Subcutaneous abdominal adipose tissue (tissue), 5 donors: Measurements from ENCODE around the gene RMND1.
"Not testable (repeated sequence)": the region's sequence is repeated elsewhere in the genome, so short reads cannot be mapped to it uniquely, and the experiment has no call there.

Experiments used
- H3K27ac ChIP-seq: one replicate; pipeline ENCODE4 v1.7.0; 2013; ENCODE audit warnings: low read depth, mild to moderate bottlenecking, inconsistent platforms, low read length, moderate library complexity
- H3K27me3 ChIP-seq, 5 donors: one replicate each; pipeline ENCODE4 v1.7.0; 2013; ENCODE audit warnings: low read length in 5 of 5, inconsistent platforms in 1 of 5; ENCODE audit not compliant: control insufficient read depth in 5 of 5, insufficient read depth in 4 of 5
- H3K36me3 ChIP-seq, 5 donors: one replicate each; pipeline ENCODE4 v1.7.0; 2013; ENCODE audit warnings: low read length in 5 of 5; ENCODE audit not compliant: control insufficient read depth in 5 of 5, insufficient read depth in 5 of 5
- H3K4me1 ChIP-seq, 5 donors: one replicate each; pipeline ENCODE4 v1.7.0; 2013; ENCODE audit warnings: low read length in 5 of 5, mild to moderate bottlenecking in 3 of 5, moderate library complexity in 1 of 5; ENCODE audit not compliant: control insufficient read depth in 5 of 5, insufficient read depth in 5 of 5
- H3K4me3 ChIP-seq, 5 donors: one replicate each; pipeline ENCODE4 v1.7.0; 2013; ENCODE audit warnings: low read length in 5 of 5, low read depth in 1 of 5
- H3K9ac ChIP-seq, 5 donors: one replicate each; pipeline ENCODE4 v1.7.0; 2013; ENCODE audit warnings: low read length in 5 of 5, mild to moderate bottlenecking in 4 of 5, moderate library complexity in 3 of 5
- H3K9me3 ChIP-seq, 5 donors: one replicate each; pipeline ENCODE4 v1.7.0; 2013; ENCODE audit warnings: low read length in 5 of 5; ENCODE audit not compliant: control insufficient read depth in 5 of 5
- donor health status: healthy.
- donor health status: healthy.
- donor health status: healthy.
- donor health status: healthy.
- donor health status: healthy.

The RMND1 gene

GRCh38 chr6:151455751-151456398, 3.9 kb upstream of the RMND1 start:
- peaks cover 13 to 35% (median 17%) of the 10 kb centered on the region in 5 donors for H3K36me3 ChIP-seq

GRCh38 chr6:151452750-151453427, 963 bp upstream of the RMND1 start:
- H3K9ac ChIP-seq: peak overlapping the region; percentile 70 to 96 (median 90)
- peaks cover 0 to 6% (median 4%) of the 10 kb centered on the region in 5 donors for H3K36me3 ChIP-seq
- peak overlapping the region; percentile 84 for H3K27ac ChIP-seq
- H3K4me1 ChIP-seq: peaks cover 3 to 31% (median 25%) of the 10 kb centered on the region in 5 donors
- H3K4me3 ChIP-seq: peak overlapping the region; percentile 65 to 92 (median 87)
- no peaks in the 10 kb centered on the region for H3K9me3 ChIP-seq
- H3K27me3 ChIP-seq: no peaks in the 10 kb centered on the region

More at GRCh38 chr6:151455751-151456398, 3.9 kb upstream of the RMND1 start:
- H3K27ac ChIP-seq, H3K27me3 ChIP-seq, H3K9ac ChIP-seq, H3K4me3 ChIP-seq, H3K9me3 ChIP-seq: not testable (repeated sequence)
- peaks cover 3 to 32% (median 25%) of the 10 kb centered on the region in 5 donors for H3K4me1 ChIP-seq

GRCh38 chr6:151451417-151451949, 443 bp downstream of the RMND1 start:
- Histone ChIP-seq H3K27ac (peak overlapping the region; percentile 90), H3K36me3 (peaks cover 0 to 3% (median 0%) of the 10 kb centered on the region in 5 donors), H3K27me3 (no peaks in the 10 kb centered on the region), H3K9me3 (no peaks in the 10 kb centered on the region), H3K4me1 (peaks cover 3 to 36% (median 26%) of the 10 kb centered on the region in 5 donors), H3K4me3 (peak overlapping the region; percentile 80 to 95 (median 92)), H3K9ac (peak overlapping the region; percentile 78 to 93 (median 88))

GRCh38 chr6:151450928-151451327, 998 bp downstream of the RMND1 start:
- H3K9ac ChIP-seq: peak overlapping the region in 2 of 5 donors; percentile 81 to 88
- peak overlapping the region; percentile 90 for H3K27ac ChIP-seq
- not testable (repeated sequence) for H3K27me3 ChIP-seq, H3K9me3 ChIP-seq, H3K36me3 ChIP-seq
- H3K4me1 ChIP-seq: peaks cover 4 to 40% (median 32%) of the 10 kb centered on the region in 5 donors
- peak overlapping the region; percentile 80 to 95 (median 92) for H3K4me3 ChIP-seq

GRCh38 chr6:151448623-151449022, 3.3 kb downstream of the RMND1 start:
- no peak overlapping the region for H3K9ac ChIP-seq
- H3K36me3 ChIP-seq: peaks cover 0 to 3% (median 2%) of the 10 kb centered on the region in 5 donors
- no peak overlapping the region for H3K27ac ChIP-seq
- no peak overlapping the region for H3K4me3 ChIP-seq
- no peaks in the 10 kb centered on the region for H3K9me3 ChIP-seq
- no peaks in the 10 kb centered on the region for H3K27me3 ChIP-seq
- peaks cover 7 to 40% (median 34%) of the 10 kb centered on the region in 5 donors for H3K4me1 ChIP-seq

GRCh38 chr6:151447237-151447636, 4.7 kb downstream of the RMND1 start:
- H3K27ac ChIP-seq: peak overlapping the region; percentile 88
- H3K9ac ChIP-seq: peak overlapping the region in 1 of 5 donors; percentile 63
- peaks cover 7 to 36% (median 26%) of the 10 kb centered on the region in 5 donors for H3K4me1 ChIP-seq
- H3K4me3 ChIP-seq: no peak overlapping the region
- H3K9me3 ChIP-seq: no peaks in the 10 kb centered on the region
- H3K27me3 ChIP-seq: no peaks in the 10 kb centered on the region
- H3K36me3 ChIP-seq: peaks cover 0 to 3% (median 2%) of the 10 kb centered on the region in 5 donors

- peaks cover 4 to 29% (median 18%) of the 10 kb centered on the region in 5 donors for H3K4me1 ChIP-seq
Measured at GRCh38 chr6:151445482-151445881, 6.4 kb downstream of the RMND1 start.

GRCh38 chr6:151443911-151444621, 7.9 kb downstream of the RMND1 start:
- Histone ChIP-seq H3K4me3 (no peak overlapping the region), H3K9ac (no peak overlapping the region), H3K27me3 (no peaks in the 10 kb centered on the region), H3K4me1 (peaks cover 4 to 29% (median 19%) of the 10 kb centered on the region in 5 donors), H3K36me3 (peaks cover 0 to 3% (median 2%) of the 10 kb centered on the region in 5 donors), H3K27ac (peak overlapping the region; percentile 51), H3K9me3 (no peaks in the 10 kb centered on the region)

More at GRCh38 chr6:151445482-151445881, 6.4 kb downstream of the RMND1 start:
- Histone ChIP-seq H3K4me3 (no peak overlapping the region), H3K27ac (peak overlapping the region; percentile 88), H3K9me3 (no peaks in the 10 kb centered on the region), H3K36me3 (peaks cover 0 to 3% (median 2%) of the 10 kb centered on the region in 5 donors), H3K27me3 (no peaks in the 10 kb centered on the region), H3K9ac (peak overlapping the region; percentile 1 to 63 (median 47))

- no peak overlapping the region for H3K4me3 ChIP-seq
- H3K4me1 ChIP-seq: peaks cover 4 to 29% (median 19%) of the 10 kb centered on the region in 5 donors
- H3K9ac ChIP-seq: no peak overlapping the region
- H3K27me3 ChIP-seq: no peaks in the 10 kb centered on the region
- H3K36me3 ChIP-seq: peaks cover 0 to 3% (median 2%) of the 10 kb centered on the region in 5 donors
- H3K27ac ChIP-seq: peak overlapping the region; percentile 51
- H3K9me3 ChIP-seq: no peaks in the 10 kb centered on the region
Measured at GRCh38 chr6:151443454-151443853, 8.5 kb downstream of the RMND1 start.
